ENCODE results near the gene FBXL13.
"Not testable (repeated sequence)": the region's sequence is repeated elsewhere in the genome, so short reads cannot be mapped to it uniquely, and the experiment has no call there.

The FBXL13 gene

GRCh38 chr7:103078226-103078625 is 3.6 kb upstream of the FBXL13 start:
- DNase-seq: not testable (repeated sequence)

- DNase-seq: no peak
These were observed 2.7 kb upstream of the FBXL13 start for GRCh38 chr7:103077318-103077717.

- DNase-seq: no peak
These were observed 2.2 kb upstream of the FBXL13 start for GRCh38 chr7:103076764-103077163.

GRCh38 chr7:103075337-103075918 is 832 bp upstream of the FBXL13 start:
- DNase-seq: peak; percentile 68

GRCh38 chr7:103073989-103074518 is 542 bp downstream of the FBXL13 start:
- DNase-seq: no peak

- no peak for DNase-seq
These were observed 3.6 kb downstream of the FBXL13 start for GRCh38 chr7:103071000-103071399.

GRCh38 chr7:103068414-103069403 is 5.9 kb downstream of the FBXL13 start:
- peak; percentile 10 for DNase-seq

GRCh38 chr7:103065667-103066066 is 8.9 kb downstream of the FBXL13 start:
- DNase-seq: no peak

GRCh38 chr7:103063895-103064294 is 10.7 kb downstream of the FBXL13 start:
- no peak for DNase-seq

GRCh38 chr7:103059471-103059870 is 15.1 kb downstream of the FBXL13 start:
- no peak for DNase-seq

GRCh38 chr7:103058122-103058521 is 16.5 kb downstream of the FBXL13 start:
- no peak for DNase-seq

- DNase-seq: not testable (repeated sequence)
These were observed 18.6 kb downstream of the FBXL13 start for GRCh38 chr7:103056006-103056405.

- no peak for DNase-seq
These were observed 23.1 kb downstream of the FBXL13 start for GRCh38 chr7:103051519-103051918.

GRCh38 chr7:103048833-103049232 is 25.8 kb downstream of the FBXL13 start:
- DNase-seq: no peak

- DNase-seq: not testable (repeated sequence)
These were observed 32.8 kb downstream of the FBXL13 start for GRCh38 chr7:103041815-103042214.

GRCh38 chr7:103037823-103038739 is 36.5 kb downstream of the FBXL13 start:
- DNase-seq: not testable (repeated sequence)

- no peak for DNase-seq
These were observed 37.1 kb downstream of the FBXL13 start for GRCh38 chr7:103037476-103037822.

- DNase-seq: not testable (repeated sequence)
These were observed 40.3 kb downstream of the FBXL13 start for GRCh38 chr7:103034318-103034717.

- no peak for DNase-seq
These were observed 42.8 kb downstream of the FBXL13 start for GRCh38 chr7:103031781-103032180.

- no peak for DNase-seq
These were observed 43.6 kb downstream of the FBXL13 start for GRCh38 chr7:103031024-103031423.

GRCh38 chr7:103025341-103025740 is 49.3 kb downstream of the FBXL13 start:
- no peak for DNase-seq

GRCh38 chr7:103023578-103023977 is 51.0 kb downstream of the FBXL13 start:
- not testable (repeated sequence) for DNase-seq

GRCh38 chr7:103021490-103021889 is 53.1 kb downstream of the FBXL13 start:
- not testable (repeated sequence) for DNase-seq
